ENCODE data around the gene KCNJ13.
"Not testable (repeated sequence)": the region's sequence is repeated elsewhere in the genome, so short reads cannot be mapped to it uniquely, and the experiment has no call there.

Gene KCNJ13

DNA sequence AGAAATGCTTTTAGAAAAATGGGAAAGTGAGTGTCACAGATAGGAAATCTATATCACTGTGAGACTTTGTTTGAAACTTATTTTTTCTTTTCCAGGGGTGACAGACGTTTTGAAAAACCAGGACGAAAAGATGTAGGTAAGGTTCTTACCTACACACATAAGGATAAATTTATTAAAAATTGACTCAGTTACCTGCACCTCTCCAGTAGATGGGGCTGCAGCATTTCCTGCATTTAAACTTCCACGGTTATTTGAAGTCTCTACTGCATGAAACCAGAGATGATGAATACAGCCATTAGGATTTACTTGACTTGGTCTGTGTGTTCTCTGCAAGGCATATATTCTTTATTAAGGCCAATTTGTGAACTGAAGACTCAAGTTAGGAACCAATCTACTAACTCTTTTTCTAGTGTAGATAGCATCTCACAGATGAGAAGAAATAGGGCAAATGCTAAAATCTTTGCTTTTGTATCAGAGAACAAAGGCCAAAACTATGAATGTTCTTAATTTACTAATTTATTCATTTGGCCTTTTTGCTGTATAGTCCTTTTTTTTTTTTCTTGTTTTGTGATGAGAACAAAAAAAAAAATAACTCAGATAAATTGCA is 15.0 kb downstream of the KCNJ13 start:
- DNase-seq: no peak

DNA sequence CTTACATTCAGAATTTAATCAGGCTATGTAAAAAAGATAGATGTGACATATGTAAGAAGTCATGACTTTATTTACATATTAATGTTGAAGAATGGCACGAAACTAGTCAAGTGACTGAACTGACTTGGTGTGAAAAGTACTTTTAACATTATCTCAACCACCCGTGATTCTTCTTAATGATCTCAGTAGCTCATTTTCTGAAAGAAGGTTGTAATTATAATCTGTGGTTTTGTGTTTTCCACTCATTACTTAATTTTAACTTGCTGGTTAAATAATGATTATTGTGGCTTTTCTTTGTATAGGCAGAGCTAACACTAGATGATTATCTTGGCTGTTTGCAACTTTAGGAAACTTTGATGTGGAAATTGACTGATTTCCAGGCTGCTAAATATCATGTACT is 18.5 kb downstream of the KCNJ13 start:
- no peak for DNase-seq

DNA sequence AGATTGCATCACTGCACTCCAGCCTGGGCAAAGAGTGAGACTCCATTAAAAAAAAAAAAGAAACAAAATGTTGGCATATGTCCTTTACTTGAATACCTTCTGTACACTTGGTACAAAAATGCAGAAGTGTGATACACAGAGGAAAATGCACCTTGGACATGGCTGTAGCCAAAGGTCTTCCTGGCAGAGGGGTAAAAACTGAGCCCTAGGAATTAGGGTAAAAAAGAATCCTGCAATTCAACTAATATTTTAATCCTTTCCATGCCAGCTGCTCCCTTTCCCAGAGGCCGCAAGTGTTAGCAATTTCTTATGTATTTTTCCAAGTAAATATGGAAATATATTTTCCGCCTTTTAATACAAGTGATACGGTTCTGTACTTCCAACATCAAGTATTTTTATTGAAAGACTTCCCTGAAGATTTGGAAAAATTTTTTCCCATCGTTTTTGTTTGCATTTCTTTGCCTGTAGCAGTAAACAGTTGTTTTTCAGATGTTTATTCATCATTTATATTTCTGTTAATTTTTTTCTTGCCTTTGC is 26.2 kb downstream of the KCNJ13 start:
- no peak for DNase-seq

DNA sequence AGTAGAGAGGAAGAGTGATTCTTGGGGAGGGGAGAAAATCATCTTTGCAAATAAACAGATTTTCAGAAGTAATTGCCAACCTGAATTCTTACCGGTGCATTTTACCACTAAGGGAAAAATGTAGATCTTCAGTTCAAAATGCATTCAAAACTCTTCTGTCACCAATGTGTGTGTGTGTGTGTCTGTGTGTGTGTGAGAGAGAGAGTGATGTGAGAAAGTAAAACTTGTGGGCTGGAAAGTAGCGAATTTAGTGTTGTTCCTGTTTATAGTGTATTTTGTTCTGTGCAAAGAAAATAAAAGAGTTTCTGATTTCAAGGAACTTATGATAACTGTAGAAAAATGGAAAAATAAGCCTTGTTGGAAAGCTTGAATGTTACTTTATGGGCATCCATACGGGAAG is 27.0 kb downstream of the KCNJ13 start:
- DNase-seq: no peak

DNA sequence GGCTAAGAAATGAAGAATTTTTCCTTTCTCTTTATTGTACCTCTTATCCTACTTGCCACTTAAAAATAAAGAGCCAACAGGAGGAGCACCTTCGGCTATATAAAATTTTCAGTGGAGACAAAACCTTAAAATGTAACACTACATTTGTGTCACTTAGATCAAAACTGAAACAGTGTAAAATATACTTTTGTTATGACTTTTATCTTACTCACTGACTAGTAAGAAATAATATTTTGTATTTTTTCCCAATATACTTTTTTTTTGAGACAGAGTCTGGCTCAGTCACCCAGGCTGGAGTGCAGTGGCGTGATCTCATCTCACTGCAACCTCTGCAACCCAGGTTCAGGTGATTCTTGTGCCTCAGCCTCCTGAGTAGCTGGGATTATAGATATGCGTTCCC is 28.3 kb downstream of the KCNJ13 start:
- DNase-seq: no peak

DNA sequence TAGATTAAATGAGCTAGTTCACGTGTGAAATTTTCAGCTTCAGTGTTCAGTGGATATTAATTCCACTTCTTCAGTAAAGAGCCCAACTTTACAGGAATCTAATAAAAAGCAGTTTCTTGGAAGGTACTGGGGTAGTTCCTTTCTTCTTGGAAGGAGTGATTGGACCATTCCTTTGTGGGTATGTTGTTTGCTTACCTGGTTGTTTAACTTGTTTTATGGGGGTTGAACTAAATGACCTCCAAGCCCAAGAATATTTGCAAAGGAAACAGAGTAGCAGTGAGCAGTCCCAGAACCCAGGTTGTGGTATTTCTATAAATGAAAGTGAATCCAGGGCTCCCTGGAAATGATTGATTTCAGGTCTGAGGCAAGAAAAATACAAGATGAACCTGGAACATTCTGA is 31.4 kb downstream of the KCNJ13 start:
- DNase-seq: no peak

DNA sequence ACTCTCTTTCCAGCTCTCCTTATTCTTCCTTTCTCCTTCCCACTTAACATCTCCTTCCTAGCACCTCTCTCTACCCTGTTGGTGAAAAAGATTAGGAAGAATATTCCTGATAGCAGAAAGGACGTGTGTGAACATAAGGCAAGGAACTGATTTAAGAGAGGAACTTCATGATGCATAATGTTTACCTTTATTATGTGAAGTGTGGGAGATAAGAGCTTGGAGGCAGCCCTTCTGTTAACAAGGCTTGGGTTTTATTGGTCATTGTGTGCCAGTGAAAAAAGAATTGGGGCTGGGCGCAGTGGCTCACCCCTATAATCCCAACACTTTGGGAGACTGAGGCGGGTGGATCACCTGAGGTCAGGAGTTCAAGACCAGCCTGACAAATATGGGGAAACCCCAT is 34.4 kb downstream of the KCNJ13 start:
- DNase-seq: no peak

DNA sequence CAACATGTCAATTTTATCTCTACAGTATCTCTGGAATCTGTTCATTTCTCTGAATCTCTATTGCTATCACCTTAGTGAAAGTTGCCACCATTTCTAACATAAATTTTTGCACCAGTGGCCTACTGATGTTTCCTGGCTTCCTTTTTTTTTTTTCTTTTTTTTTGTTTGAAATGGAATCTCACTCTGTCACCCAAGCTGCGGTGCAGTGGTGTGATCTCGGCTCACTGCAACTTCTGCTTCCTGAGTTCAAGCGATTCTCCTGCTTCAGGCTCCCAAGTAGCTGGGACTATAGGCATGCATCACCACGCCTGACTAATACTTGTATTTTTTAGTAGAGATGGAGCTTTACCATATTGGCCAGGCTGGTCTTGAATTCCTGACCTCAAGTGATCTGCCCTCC is 35.1 kb downstream of the KCNJ13 start:
- no peak for DNase-seq

DNA sequence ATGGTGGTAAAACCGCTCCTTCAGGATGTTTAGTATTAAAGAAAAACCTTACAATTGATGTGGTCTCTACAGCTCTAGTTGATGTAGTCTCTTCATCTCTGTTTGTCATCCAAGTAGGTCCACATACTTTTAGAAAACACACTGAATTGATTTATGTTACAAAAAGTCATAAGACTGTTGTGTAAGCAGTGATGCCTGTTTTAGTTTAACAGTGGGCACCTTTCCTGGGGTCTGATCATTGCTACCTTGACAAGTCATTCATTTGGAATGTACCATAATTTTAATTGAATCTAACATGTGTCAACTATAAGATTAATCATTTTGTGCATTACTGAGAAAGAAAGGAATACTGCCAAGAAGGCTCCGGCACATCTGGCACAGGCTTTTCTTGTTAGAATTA is 44.9 kb downstream of the KCNJ13 start:
- no peak for DNase-seq

DNA sequence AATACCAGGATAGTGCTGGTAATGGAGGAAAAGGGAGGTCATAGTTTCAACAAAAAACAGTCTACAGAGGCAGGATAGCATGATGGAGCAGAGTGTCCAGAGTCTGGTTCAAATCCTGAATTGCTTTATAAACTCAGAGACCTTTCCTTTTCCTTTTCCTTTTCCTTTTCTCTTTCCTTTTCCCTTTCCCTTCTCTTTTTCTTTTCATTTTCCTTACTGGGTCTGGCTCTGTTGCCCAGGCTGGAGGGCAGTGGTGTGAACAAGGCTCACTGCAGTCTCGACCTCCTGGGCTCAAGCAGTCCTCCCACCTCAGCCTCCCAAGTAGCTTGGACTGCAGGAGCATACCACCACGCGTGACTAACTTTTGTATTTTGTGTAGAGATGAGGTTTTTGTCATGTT is 47.6 kb downstream of the KCNJ13 start:
- DNase-seq: no peak

DNA sequence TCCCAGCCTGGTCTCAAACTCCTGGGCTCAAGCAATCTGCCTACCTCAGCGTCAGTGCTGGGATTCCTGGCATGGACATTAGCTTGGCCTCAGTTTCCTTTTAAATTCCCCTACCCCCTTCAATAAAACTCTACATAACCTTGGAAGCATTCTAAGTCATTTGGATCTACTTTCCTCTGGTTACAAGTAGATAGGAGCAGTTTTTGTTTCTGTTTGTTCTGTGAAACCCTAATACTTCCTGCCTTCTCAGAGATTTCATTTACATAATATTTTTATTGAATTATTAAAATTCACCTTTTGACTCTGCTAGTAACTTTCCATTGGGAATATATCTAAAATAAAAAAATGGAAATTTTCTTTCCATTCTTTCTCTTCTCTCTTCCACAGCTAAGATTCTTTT is 53.3 kb downstream of the KCNJ13 start:
- no peak for DNase-seq

DNA sequence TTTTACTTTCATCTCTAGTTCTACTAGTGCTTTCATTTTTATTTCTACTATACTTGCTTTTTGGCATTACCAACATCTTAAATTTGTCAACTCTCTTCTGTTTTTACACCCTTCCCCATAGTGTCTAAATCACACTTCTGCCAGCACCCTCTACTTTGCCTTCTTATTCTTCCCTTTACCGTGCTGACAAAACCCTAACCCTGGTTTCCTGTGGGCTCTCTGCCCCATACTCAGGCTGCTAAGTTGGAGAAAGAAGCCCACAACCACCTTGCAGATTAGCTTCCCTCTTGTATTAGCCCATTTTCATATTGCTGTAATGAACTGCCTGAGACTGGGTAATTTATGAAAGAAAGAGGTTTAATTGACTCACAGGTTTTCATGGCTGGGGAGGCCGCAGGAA is 54.5 kb downstream of the KCNJ13 start:
- DNase-seq: no peak

DNA sequence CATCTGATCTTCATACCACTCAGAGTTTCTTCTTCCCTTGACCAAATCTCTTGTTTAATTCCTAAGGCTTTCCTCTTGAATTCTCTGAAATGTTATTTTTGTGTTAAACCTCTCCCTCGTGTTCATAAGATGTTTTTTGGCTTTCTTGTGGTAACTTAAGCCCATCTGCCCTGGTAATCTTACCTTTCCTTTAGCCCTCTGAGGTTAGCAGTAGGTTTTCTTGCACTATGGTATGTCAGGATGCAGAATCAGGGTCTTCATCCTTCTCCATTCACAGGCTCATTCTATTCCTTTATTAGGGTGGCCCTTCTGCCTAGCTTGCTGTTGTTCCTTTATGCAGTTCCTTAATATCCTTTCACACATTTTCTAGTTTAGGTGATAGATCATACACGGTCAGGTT is 55.1 kb downstream of the KCNJ13 start:
- DNase-seq: no peak

DNA sequence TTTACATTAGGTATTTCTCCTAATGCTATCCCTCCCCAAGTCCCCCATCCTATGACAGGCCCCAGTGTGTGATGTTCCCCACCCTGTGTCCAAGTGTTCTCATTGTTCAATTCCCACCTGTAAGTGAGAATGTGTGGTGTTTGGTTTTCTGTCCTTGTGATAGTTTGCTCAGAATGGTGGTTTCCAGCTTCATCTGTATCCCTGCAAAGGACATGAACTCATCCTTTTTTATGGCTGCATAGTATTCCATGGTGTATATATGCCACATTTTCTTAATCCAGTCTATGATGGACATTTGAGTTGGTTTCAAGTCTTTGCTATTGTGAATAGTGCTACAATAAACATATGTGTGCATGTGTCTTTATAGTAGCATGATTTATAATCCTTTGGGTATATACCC is 56.3 kb downstream of the KCNJ13 start:
- DNase-seq: not testable (repeated sequence)
